NAMALWA (cell line): Measurements from ENCODE around the gene HEXD.
"Not testable (repeated sequence)": the region's sequence is repeated elsewhere in the genome, so short reads cannot be mapped to it uniquely, and the experiment has no call there.

Source experiments
- DNase-seq: peaks from one replicate; pipeline ENCODE4 v3.0.0-alpha.2; 2015; ENCODE audit warnings: low spot score

HEXD gene

GRCh38 chr17:82397449-82398335 lies 20.5 kb upstream of the HEXD start:
- no peak for DNase-seq

GRCh38 chr17:82399041-82399441 lies 19.1 kb upstream of the HEXD start:
- DNase-seq: no peak

GRCh38 chr17:82399601-82400101 lies 18.5 kb upstream of the HEXD start:
- no peak for DNase-seq

- DNase-seq: no peak
These were observed 17.9 kb upstream of the HEXD start for GRCh38 chr17:82400206-82400605.

GRCh38 chr17:82400830-82401229 lies 17.3 kb upstream of the HEXD start:
- no peak for DNase-seq

- DNase-seq: no peak
These were observed 15.3 kb upstream of the HEXD start for GRCh38 chr17:82402865-82403264.

- no peak for DNase-seq
These were observed 14.2 kb upstream of the HEXD start for GRCh38 chr17:82403662-82404660.

GRCh38 chr17:82405051-82405450 lies 13.1 kb upstream of the HEXD start:
- no peak for DNase-seq

- DNase-seq: no peak
These were observed 11.9 kb upstream of the HEXD start for GRCh38 chr17:82406131-82406671.

GRCh38 chr17:82407255-82407654 lies 10.9 kb upstream of the HEXD start:
- DNase-seq: no peak

GRCh38 chr17:82408288-82408937 lies 9.7 kb upstream of the HEXD start:
- no peak for DNase-seq

GRCh38 chr17:82408938-82409318 lies 9.2 kb upstream of the HEXD start:
- DNase-seq: no peak

- no peak for DNase-seq
These were observed 8.0 kb upstream of the HEXD start for GRCh38 chr17:82410014-82410716.

- no peak for DNase-seq
These were observed 6.6 kb upstream of the HEXD start for GRCh38 chr17:82411396-82412053.

GRCh38 chr17:82412081-82412480 lies 6.1 kb upstream of the HEXD start:
- DNase-seq: not testable (repeated sequence)

GRCh38 chr17:82412535-82413520 lies 5.3 kb upstream of the HEXD start:
- DNase-seq: peak; percentile 32

GRCh38 chr17:82414548-82415281 lies 3.4 kb upstream of the HEXD start:
- DNase-seq: peak; percentile 79

GRCh38 chr17:82415336-82415735 lies 2.8 kb upstream of the HEXD start:
- DNase-seq: no peak

- no peak for DNase-seq
These were observed 2.4 kb upstream of the HEXD start for GRCh38 chr17:82415786-82416185.
